ENCODE data around the gene PCDH9. TPM values are rescaled to one million over a fixed set of nuclear protein-coding genes. Genes with fewer than 3 reads are reported as not detected.

Gene PCDH9
- total RNA-seq, 6 donors from 2014 or later: 3.1 to 19.4 (median 7.8) TPM

GRCh38 chr13:67061750-67062149 is 168.4 kb downstream of the PCDH9 start:
- Histone ChIP-seq H3K27ac (no peak overlapping the region), H3K36me3 (no peaks in the 10 kb centered on the region), H3K27me3 (no peaks in the 10 kb centered on the region), H3K4me1 (no peaks in the 10 kb centered on the region), H3K4me3 (no peak overlapping the region), H3K9me3 (no peaks in the 10 kb centered on the region)
- TF ChIP-seq POLR2A (IDR thresholded peaks at IDR 0.05) (no peak), POLR2AphosphoS5 (IDR thresholded peaks at IDR 0.05) (no peak), EP300 (IDR thresholded peaks at IDR 0.05) (no peak)
- TF ChIP-seq, protein P1, sequence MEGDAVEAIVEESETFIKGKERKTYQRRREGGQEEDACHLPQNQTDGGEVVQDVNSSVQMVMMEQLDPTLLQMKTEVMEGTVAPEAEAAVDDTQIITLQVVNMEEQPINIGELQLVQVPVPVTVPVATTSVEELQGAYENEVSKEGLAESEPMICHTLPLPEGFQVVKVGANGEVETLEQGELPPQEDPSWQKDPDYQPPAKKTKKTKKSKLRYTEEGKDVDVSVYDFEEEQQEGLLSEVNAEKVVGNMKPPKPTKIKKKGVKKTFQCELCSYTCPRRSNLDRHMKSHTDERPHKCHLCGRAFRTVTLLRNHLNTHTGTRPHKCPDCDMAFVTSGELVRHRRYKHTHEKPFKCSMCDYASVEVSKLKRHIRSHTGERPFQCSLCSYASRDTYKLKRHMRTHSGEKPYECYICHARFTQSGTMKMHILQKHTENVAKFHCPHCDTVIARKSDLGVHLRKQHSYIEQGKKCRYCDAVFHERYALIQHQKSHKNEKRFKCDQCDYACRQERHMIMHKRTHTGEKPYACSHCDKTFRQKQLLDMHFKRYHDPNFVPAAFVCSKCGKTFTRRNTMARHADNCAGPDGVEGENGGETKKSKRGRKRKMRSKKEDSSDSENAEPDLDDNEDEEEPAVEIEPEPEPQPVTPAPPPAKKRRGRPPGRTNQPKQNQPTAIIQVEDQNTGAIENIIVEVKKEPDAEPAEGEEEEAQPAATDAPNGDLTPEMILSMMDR (IDR thresholded peaks at IDR 0.05): no peak
- ATAC-seq (ENCODE audit: low FRiP score in 2 of 2) (no peak), DNase-seq (no peak)
- WGBS, 2 donors: 52 to 54% methylated on average over 5 of the region's 5 CpGs

GRCh38 chr13:67052550-67053490 is 177.3 kb downstream of the PCDH9 start:
- DNase-seq (no peak), ATAC-seq (ENCODE audit: low FRiP score in 2 of 2) (no peak)
- H3K4me3 ChIP-seq: no peak overlapping the region
- no peaks in the 10 kb centered on the region for H3K36me3 ChIP-seq
- no peak overlapping the region for H3K27ac ChIP-seq
- no peaks in the 10 kb centered on the region for H3K4me1 ChIP-seq
- H3K9me3 ChIP-seq: no peaks in the 10 kb centered on the region
- TF ChIP-seq, protein P1 (IDR thresholded peaks at IDR 0.05): no peak
- no peak for TF ChIP-seq POLR2A (IDR thresholded peaks at IDR 0.05)
- TF ChIP-seq POLR2AphosphoS5 (IDR thresholded peaks at IDR 0.05): no peak
- no peak for TF ChIP-seq EP300 (IDR thresholded peaks at IDR 0.05)
- H3K27me3 ChIP-seq: no peaks in the 10 kb centered on the region
- 87 to 89% methylated on average over 8 of the region's 8 CpGs for WGBS, 2 donors

DNA sequence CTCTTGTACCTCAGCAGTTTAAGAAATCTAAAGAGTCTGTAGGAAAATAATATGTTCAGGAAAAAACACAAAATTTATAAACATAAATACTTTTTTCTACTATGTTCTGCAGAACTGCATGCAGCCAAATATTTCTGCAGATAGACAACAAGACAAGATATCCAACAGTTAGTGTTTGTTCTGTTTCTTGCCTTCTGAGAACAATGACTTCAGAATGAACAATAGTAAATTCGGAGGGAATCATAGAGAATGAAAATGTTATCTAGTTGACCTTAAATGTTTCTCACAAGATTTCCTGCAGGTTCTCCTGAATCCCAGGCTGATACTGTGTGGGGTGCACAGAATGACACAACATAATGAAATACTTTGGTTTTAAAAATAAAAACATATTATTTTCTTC is 180.4 kb downstream of the PCDH9 start:
- H3K36me3 ChIP-seq: no peaks in the 10 kb centered on the region
- no peaks in the 10 kb centered on the region for H3K9me3 ChIP-seq
- no peak overlapping the region for H3K27ac ChIP-seq
- WGBS, 2 donors: 66 to 70% methylated on average over 1 of the region's 1 CpG
- DNase-seq (no peak), ATAC-seq (ENCODE audit: low FRiP score in 2 of 2) (no peak)
- no peak overlapping the region for H3K4me3 ChIP-seq
- no peaks in the 10 kb centered on the region for H3K27me3 ChIP-seq
- H3K4me1 ChIP-seq: no peaks in the 10 kb centered on the region
- TF ChIP-seq POLR2AphosphoS5 (IDR thresholded peaks at IDR 0.05) (no peak), POLR2A (IDR thresholded peaks at IDR 0.05) (no peak), EP300 (IDR thresholded peaks at IDR 0.05) (no peak)
- TF ChIP-seq, protein P1 (IDR thresholded peaks at IDR 0.05): no peak

DNA sequence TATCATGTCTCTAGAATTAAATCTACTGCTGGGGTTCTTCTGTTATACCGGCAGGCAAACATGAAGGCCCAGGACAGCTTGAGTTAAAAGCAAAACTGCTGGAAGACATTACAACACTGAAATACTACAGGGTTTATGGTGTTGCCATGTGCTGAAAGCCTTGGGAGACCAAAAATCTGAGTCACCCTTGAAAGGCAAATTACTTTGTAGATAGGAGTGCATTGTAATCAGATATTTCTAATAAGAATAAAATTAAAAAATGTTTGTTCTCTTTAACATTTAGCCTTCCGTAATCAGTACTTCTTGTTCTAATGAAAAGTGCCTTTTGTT is 181.3 kb downstream of the PCDH9 start:
- Histone ChIP-seq H3K36me3 (no peaks in the 10 kb centered on the region), H3K27ac (no peak overlapping the region), H3K9me3 (no peaks in the 10 kb centered on the region), H3K4me1 (no peaks in the 10 kb centered on the region), H3K4me3 (no peak overlapping the region), H3K27me3 (no peaks in the 10 kb centered on the region)
- 88 to 90% methylated on average over 2 of the region's 2 CpGs for WGBS, 2 donors
- DNase-seq (no peak), ATAC-seq (ENCODE audit: low FRiP score in 2 of 2) (no peak)
- TF ChIP-seq EP300 (IDR thresholded peaks at IDR 0.05) (no peak), POLR2AphosphoS5 (IDR thresholded peaks at IDR 0.05) (no peak), POLR2A (IDR thresholded peaks at IDR 0.05) (no peak)
- TF ChIP-seq, protein P1 (IDR thresholded peaks at IDR 0.05): no peak

Measured in upper lobe of left lung (tissue), 6 donors.